HG02759 (cell line): Measurements from ENCODE around the gene CENPV.

Experiments used
- ATAC-seq: cut with Tn5 transposase; IDR thresholded peaks from one replicate; pipeline ENCODE4 v1.9.1; 2021; ENCODE audit warnings: mild to moderate bottlenecking, moderate library complexity; ENCODE audit not compliant: unreplicated experiment

CENPV gene

DNA sequence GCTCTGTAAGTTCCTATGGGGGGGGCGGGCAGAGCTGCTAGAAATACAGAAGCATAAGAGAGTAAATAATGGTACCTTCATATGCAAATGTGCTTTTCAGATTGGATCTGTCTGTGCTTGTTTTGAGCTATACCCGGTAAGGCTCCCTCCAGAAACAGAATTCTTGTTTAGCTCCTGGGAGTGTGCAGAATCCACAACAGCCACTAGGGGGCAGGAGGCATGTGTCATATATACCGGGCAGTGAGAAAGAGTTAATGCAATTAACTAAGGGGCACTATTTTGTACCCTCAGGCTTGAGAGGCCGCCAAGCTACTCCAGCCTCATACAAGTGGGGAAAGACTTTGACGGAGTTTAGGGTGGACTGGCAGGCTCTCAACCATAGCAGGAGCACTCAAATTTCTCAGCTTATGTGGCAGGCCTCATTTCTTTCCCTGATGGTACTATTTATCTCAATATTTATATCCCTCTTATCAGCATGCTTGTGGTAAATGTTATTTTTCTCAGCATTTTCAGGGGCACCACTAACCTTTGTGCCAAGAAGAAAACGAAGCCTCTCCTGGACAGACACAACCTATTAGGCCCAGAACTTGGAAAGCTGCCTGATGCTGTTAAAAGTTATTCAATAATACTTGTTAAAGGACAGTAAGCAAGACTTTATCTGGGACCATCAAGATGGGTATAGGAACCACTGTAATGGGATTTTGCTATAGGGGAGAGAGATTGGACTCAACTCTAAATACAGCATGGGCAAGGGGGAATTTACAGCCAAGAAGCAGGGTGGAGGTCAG is 10.7 kb upstream of the CENPV start:
- ATAC-seq = peak; percentile 66

DNA sequence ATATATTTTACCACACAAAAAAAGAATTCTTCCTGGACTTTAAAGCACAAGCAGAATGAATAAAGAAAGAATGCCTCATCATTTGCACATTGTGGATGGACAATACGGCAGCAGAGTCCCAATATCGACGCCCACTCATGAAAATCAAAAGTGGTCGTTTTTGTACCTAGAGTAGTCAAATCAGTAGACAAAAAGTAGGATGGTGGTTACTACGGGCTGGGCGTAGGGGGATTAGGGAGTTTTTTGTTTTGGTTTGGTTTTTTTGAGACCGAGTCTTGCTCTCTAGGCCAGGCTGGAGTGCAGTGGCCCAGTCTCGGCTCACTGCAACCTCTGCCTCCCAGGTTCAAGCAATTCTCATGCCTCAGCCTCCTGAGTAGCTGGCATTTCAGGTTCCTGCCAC is 8.6 kb upstream of the CENPV start:
- no peak for ATAC-seq

- no peak for ATAC-seq
These were observed 5.1 kb upstream of the CENPV start for GRCh38 chr17:16358394-16358793.

- ATAC-seq = no peak
These were observed 1.3 kb upstream of the CENPV start for GRCh38 chr17:16354585-16354984.

- ATAC-seq = peak; percentile 53
These were observed 477 bp downstream of the CENPV start for GRCh38 chr17:16352667-16353316.

GRCh38 chr17:16352303-16352666 is 984 bp downstream of the CENPV start:
- no peak for ATAC-seq

- ATAC-seq = no peak
These were observed 1.4 kb downstream of the CENPV start for GRCh38 chr17:16351831-16352230.

- no peak for ATAC-seq
These were observed 3.8 kb downstream of the CENPV start for GRCh38 chr17:16349431-16349830.

GRCh38 chr17:16348586-16348985 is 4.7 kb downstream of the CENPV start:
- ATAC-seq = no peak

DNA sequence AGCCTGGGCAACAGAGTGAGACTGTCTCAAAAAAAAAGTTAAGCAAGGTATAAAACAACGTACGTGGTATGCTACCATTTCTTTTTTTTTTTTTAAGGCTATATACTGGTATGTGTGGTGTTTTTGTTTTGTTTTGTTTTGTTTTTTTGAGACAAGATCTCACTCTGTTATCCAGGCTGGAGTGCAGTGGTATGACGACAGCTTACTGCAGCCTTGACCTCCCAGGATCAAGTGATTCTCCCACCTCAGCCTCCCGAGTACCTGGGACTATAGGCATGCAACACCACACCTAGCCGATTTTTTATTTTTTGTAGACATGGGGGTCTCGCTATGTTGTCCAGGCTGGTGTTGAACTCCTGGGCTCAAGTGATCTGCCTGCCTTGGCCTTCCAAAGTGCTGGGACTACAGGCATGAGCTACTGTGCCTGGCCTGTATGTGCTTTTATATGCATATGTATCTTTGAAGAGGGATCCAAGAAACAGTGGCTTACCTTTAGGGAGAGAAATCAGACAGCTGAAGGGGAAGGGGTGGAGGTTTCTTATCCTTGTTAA is 6.5 kb downstream of the CENPV start:
- ATAC-seq = no peak

DNA sequence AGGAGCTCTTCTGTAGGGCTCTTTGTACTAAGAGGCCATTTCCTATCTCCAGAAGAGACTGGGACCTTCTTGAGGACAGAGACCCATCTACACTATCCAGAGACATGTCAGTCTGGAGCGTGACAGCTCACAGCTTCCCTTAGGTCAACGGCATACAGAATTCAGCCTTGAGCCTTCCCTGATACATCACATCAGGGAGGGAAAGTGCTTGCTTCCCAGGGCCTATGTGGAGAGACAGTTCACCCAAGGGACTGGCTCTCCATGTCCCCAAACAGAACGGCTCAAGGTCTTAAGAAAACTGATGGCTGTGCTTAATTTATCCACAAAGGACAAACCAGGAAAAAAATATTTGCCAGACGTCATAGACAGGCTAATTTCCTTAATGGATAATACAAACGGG is 7.7 kb downstream of the CENPV start:
- ATAC-seq = no peak

DNA sequence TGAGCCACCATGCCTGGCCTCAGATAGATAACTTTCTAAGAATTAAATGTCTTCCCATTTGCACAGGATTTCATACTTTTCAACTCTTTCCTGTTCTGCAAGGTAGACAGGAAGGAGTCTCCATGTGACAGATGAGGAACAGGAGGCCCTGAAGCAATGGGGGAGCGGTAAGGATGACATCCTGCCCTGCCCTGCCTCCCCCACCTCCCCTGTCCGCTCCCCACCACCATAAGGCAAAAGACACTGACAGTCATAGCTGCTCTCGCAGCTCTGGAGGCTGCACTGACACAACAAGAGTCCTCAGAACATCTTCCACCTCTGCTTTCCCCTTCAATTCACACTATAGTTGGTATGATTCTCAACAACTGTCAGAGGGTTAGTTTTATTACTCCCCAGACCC is 9.7 kb downstream of the CENPV start:
- ATAC-seq = no peak

DNA sequence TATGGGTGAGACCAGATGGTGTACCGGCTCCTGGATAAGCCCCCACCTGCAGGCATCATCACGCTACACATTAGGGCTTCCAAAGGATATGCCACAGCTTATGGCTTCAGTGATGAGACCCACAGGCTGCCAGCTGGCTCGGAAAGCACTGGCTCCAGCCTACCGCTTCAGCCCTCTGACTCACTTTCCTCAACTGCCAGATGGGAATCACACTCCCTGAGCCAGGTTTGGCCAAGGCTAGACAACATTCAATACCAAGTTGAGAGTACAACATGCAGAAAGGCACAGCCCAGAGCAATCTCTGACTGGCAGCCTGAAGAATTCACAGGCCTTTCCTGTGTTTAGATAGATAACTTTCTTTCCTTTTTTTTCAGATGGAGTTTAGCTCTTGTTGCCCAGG is 10.3 kb downstream of the CENPV start:
- no peak for ATAC-seq

DNA sequence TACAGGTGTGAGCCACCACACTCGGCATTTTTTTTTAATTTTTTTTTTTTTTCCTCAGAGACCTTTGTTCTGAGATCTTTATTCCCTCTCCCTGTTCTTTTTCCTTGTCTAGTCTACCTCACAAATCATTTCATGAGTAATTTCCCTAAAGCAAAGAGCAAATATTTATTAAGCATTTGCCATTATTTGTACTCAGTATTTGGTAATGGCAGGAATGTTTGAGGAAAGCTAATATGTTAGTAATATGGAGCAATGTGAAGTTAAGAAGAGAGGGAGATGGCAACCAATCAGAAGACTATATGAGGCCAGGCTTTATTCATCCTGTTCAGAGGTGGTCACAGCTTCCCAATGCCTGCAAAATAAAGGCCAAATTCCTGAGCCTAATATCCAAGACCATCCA is 13.3 kb downstream of the CENPV start:
- no peak for ATAC-seq

DNA sequence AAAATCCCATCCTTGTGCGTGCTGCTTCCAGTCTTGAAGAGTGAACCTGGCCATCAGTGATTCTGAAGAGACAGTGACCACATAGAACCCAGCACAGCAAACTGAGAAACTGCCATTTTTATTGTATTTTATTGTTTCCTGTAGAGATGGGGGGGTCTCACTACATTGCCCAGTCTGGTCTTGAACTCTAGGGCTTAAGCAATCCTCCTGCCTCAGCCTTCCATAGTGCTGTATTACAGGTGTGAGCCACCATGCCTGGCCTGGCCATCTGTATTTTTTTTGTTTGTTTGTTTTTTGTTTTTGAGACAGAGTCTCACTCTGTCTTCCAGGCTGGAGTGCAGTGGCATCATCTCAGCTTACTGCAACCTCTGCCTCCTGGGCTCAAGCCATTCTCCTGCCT is 13.9 kb downstream of the CENPV start:
- no peak for ATAC-seq

- ATAC-seq = no peak
These were observed 14.9 kb downstream of the CENPV start for GRCh38 chr17:16338391-16338790.

- peak; percentile 60 for ATAC-seq
These were observed 23.6 kb downstream of the CENPV start for GRCh38 chr17:16329519-16330271.

GRCh38 chr17:16328997-16329396 is 24.3 kb downstream of the CENPV start:
- ATAC-seq = no peak

- no peak for ATAC-seq
These were observed 26.3 kb downstream of the CENPV start for GRCh38 chr17:16327018-16327417.

DNA sequence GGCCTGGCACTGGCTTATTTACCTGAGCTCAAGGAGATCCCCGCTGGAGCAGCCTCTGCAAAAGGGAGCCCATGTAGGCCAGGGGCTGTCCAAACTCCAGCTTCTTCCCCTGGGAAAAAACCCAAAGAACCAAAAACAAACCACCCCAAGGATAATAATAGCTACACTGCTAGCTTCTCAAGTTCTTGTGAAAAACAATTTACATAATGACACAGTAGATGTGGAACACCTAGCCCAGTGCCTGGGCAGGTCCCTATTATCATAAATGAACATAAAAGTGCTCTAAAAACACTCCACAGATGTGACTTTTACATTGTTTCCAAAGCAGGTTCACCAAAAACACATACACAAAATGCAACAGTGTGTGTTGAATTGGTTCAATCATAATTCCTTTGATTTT is 27.3 kb downstream of the CENPV start:
- ATAC-seq = no peak

DNA sequence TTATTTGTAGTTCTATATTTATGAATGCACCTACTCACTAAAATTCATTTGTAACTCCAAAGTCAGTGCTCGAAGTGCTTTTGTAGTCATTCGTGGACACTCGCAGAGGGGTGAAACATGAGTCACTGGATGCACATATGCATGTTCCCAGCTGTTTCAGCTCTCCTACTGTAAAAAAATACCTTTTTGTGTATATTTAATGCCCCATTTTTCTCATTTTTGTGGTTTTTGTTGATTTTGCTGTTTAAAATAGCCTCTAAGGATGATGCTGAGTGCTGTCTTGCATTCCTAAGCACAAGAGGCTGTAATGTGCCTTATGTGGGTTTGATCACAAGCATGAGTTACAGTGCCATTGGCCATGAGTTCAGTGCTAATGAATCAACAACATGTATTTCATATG is 30.6 kb downstream of the CENPV start:
- no peak for ATAC-seq

- no peak for ATAC-seq
These were observed 33.3 kb downstream of the CENPV start for GRCh38 chr17:16319969-16320368.
